T-helper 1 cell (primary cell): ENCODE measurements around the gene RAB8B.

Source experiments
- DNase-seq, 5 donors: peaks; one replicate each; pipeline ENCODE4 v3.0.0-alpha.2; 2012 to 2020
- total RNA-seq, 4 donors: gene quantifications; one replicate each; lab custom pipeline; 2026; lab: John Stamatoyannopoulos, UW

The RAB8B gene
- 109 to 333 (median 130) reads per million in 4 donors for total RNA-seq

GRCh38 chr15:63188926-63189871, at the start of gene RAB8B:
TSS of gene RAB8B (plus strand) at chr15:63189606. CDS start at chr15:63189625, 19 bp downstream.
- DNase-seq: peak; percentile 96 to 99 (median 98)

GRCh38 chr15:63140936-63141335, 48.5 kb upstream of the RAB8B start:
- DNase-seq: no peak

- DNase-seq: no peak
Observed at GRCh38 chr15:63145426-63145825, 44.0 kb upstream of the RAB8B start.

GRCh38 chr15:63146684-63147083, 42.7 kb upstream of the RAB8B start:
- no peak for DNase-seq

- no peak for DNase-seq
Observed at GRCh38 chr15:63151665-63152064, 37.7 kb upstream of the RAB8B start.

- no peak for DNase-seq
Observed at GRCh38 chr15:63155486-63155885, 33.9 kb upstream of the RAB8B start.

GRCh38 chr15:63156086-63156710, 33.2 kb upstream of the RAB8B start:
- no peak for DNase-seq

- DNase-seq: peak in 2 of 5 donors; percentile 5 to 20
Observed at GRCh38 chr15:63156755-63157117, 32.7 kb upstream of the RAB8B start.

- DNase-seq: peak; percentile 72 to 91 (median 79)
Observed at GRCh38 chr15:63157118-63157843, 32.1 kb upstream of the RAB8B start, which contains the start of gene RPS27L. TSS of gene RPS27L (minus strand) at chr15:63157477. CDS start at chr15:63157405, 72 bp downstream.

- DNase-seq: peak in 2 of 5 donors; percentile 10 to 22
Observed at GRCh38 chr15:63157891-63158431, 31.4 kb upstream of the RAB8B start.

- no peak for DNase-seq
Observed at GRCh38 chr15:63160638-63161037, 28.8 kb upstream of the RAB8B start.

GRCh38 chr15:63163217-63163616, 26.2 kb upstream of the RAB8B start:
- DNase-seq: no peak

GRCh38 chr15:63165166-63165859, 24.1 kb upstream of the RAB8B start:
- no peak for DNase-seq

- peak in 1 of 5 donors; percentile 20 for DNase-seq
Observed at GRCh38 chr15:63166219-63166618, 23.2 kb upstream of the RAB8B start.

GRCh38 chr15:63169788-63170187, 19.6 kb upstream of the RAB8B start:
- DNase-seq: no peak

- DNase-seq: no peak
Observed at GRCh38 chr15:63172376-63172775, 17.0 kb upstream of the RAB8B start.

- no peak for DNase-seq
Observed at GRCh38 chr15:63172851-63173451, 16.5 kb upstream of the RAB8B start.

GRCh38 chr15:63176302-63176701, 13.1 kb upstream of the RAB8B start:
- DNase-seq: no peak

- no peak for DNase-seq
Observed at GRCh38 chr15:63178034-63178433, 11.4 kb upstream of the RAB8B start.

- no peak for DNase-seq
Observed at GRCh38 chr15:63180746-63181145, 8.7 kb upstream of the RAB8B start.

- no peak for DNase-seq
Observed at GRCh38 chr15:63181648-63182047, 7.8 kb upstream of the RAB8B start.

GRCh38 chr15:63185206-63185605, 4.2 kb upstream of the RAB8B start:
- DNase-seq: no peak
